Measurements from ENCODE around the gene UBE2I.

UBE2I gene

GRCh38 chr16:1277151-1277598 lies 32.3 kb upstream of the UBE2I start:
- no peak for DNase-seq

- DNase-seq, result no peak
These were observed 31.7 kb upstream of the UBE2I start for GRCh38 chr16:1277617-1278282.

DNA sequence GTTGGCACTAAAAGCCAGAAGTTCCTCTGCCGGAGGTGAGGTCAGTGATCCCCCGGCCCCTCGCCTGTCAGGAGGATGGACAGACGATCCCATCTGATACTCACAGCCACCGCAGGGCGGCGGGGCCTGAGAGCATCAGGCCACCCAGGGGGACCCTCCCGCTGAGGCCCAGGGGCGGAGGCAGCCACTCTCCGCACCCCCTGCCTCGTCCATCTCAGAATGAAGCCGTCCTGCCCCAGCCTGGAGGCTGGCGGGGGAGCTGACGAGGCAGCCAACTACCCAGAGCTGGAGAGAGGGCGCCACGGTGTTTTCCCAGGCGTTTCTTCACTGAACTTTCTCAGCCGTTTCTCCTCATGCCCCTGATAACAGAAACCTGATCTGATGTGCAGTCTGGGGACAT lies 31.0 kb upstream of the UBE2I start:
- no peak for DNase-seq

GRCh38 chr16:1279081-1279944 lies 30.1 kb upstream of the UBE2I start:
- no peak for DNase-seq

- no peak for DNase-seq
These were observed 29.4 kb upstream of the UBE2I start for GRCh38 chr16:1279945-1280589.

GRCh38 chr16:1280783-1281182 lies 28.7 kb upstream of the UBE2I start:
- DNase-seq, result no peak

DNA sequence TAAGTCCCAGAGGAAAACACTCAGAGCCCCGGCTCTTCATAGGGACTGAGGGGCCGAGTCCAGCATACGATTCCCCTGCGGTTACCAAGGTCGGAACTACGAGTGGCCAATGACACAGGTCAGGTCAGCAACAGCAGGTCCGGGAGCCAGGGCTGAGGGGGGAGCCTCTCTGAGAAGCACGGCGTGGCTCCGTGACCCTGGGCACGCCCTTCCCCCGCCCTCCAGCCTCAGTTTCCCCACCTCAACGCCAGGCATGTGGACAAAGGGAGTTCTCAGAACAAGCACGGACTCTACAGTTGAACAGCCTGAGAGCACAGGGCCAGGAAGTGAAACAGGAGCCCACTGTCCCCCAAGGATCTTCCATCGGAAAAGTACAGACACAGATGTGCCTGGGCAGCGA lies 27.9 kb upstream of the UBE2I start:
- DNase-seq, result no peak

DNA sequence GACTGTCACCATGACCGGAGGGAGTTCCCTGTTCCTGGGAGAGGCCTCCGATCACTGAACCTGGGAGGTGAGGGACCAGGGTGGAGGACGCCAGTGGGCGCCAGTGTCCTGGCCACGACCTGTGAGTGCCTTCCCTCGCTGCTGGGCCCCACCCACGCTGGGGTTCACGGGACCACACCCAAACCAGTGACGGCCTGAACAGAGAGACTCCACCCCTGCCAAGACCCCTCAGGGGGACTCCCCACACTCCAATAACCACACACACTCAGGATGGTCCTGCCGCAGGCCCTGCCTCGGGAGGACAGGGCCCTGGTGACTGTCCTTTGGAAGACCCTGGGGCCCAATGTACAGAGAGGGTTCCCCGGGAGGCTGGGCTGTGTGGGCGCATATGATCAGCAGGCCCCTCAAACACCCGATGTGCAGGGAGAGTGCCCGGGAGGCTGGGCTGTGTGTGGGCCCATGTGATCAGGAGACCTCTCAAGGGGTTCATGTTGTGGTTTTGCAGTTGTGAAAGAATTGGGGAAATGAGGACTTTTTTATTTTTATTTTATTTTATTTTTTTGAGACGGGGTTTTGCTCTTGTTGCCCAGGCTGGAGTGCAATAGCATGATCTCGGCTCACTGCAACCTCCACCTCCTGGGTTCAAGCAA lies 27.0 kb upstream of the UBE2I start:
- no peak for DNase-seq

DNA sequence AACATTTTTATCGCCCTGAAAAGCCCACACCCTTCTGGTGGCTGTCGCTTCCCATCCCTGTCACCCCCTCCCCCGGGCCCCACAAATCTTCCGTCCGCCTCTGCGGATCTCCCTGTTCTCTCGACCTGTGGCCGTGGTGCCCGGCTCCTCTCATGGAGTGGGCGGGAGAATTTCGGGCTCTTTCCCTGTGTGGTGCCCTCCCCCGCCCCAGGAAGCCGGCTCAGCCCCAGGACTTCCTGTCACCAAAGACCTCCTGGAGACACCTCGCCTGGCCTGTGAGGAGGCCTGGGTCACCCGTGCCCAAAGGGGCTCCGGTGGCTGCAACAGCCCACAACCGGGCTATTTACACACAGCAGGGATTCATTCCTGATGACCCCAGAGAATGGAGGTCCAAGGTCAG lies 26.1 kb upstream of the UBE2I start:
- no peak for DNase-seq

GRCh38 chr16:1283996-1284616 lies 25.3 kb upstream of the UBE2I start:
- DNase-seq, result no peak

DNA sequence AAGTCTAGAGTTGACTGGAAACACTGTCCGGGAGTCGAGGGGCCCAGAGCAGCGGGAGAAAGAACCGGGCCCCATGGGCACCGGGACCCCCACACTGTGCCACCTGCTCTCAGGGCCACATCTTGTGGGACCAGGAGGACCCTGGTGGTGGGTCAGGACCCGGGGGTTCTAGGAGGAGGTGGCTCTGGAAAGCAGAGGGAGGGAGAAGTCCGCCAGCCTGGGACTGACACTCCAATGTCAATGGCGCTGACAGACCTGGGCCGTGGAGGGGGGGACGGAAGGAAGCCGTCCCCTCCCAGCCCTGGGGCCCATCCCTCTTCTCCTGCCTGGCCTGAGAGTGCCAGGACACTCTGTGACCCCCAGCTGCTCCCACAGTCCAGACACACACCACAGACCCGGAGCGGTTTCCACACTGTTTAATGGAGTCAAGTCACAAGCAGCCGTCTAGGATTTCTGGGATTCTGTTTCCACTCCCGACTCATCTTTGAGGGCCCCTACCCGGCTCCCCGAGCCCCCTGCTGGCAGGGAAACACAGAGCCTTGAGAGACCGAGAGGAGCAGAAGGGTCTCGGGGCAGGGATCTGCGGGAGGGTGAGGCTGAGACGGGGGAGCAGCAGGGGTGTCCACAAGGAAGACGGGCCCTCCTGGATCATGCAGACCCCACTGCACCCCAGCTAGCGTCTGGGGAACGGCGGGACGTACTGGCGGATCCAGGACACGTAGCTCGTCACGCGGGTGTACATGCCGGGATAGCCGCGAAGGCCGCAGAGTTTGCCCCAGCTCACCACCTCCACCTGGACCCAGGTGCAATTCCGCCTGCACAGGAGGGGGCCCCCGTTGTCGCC lies 23.5 kb upstream of the UBE2I start:
- DNase-seq, result no peak

GRCh38 chr16:1286513-1287094 lies 22.8 kb upstream of the UBE2I start:
- DNase-seq, result no peak

GRCh38 chr16:1287982-1288670 lies 21.3 kb upstream of the UBE2I start:
- no peak for DNase-seq

- no peak for DNase-seq
These were observed 20.5 kb upstream of the UBE2I start for GRCh38 chr16:1288813-1289476.

GRCh38 chr16:1289477-1289866 lies 20.0 kb upstream of the UBE2I start:
- no peak for DNase-seq

DNA sequence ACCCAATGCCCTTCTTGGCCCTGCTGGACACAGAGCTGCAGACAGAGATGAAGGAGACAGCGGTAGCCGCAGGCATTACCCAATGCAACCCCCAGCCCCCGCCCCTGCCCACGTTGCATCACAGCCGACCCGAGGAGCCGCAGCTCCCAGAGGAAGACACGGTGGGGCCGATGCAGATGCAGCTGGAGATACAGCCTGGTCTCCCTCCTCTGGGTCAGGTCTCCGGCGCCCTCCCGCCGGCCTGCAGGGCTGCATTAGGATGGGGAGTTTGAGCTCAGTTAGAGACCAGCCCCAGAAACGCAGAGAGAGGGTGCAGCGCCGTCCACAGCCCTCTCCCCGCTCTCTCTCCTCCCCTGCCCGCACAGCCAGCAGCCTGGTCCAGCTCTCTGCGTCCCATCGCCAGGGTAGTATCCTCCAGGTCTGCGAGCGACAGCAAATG lies 19.4 kb upstream of the UBE2I start:
- no peak for DNase-seq

GRCh38 chr16:1290860-1291575 lies 18.4 kb upstream of the UBE2I start:
- DNase-seq, result no peak

- no peak for DNase-seq
These were observed 17.9 kb upstream of the UBE2I start for GRCh38 chr16:1291576-1291974.

Data from amygdala (tissue), 56 donors.